Thyroid gland (tissue), 4 donors: ENCODE results near the gene CCNL1. TPM values are rescaled to one million over a fixed set of nuclear protein-coding genes. Genes with fewer than 3 reads are reported as not detected.

Experiments used
- DNase-seq, 2 donors: peaks; one replicate each; pipeline ENCODE4 v3.0.0-alpha.2; 2019
- H3K27ac ChIP-seq, 3 donors: fragments of 200-600 bp; sonication (generic); 1 replicate in 2 of 3; 2 replicates in 1 of 3; pipeline ENCODE4 v1.5.1; 2016 to 2019; ENCODE audit warnings: mild to moderate bottlenecking in 1 of 3, moderate library complexity in 1 of 3
- H3K27me3 ChIP-seq: fragments of 200-600 bp; sonication (generic); one replicate; pipeline ENCODE4 v1.5.1; 2019
- H3K36me3 ChIP-seq, 2 donors: fragments of 200-600 bp; sonication (generic); one replicate each; pipeline ENCODE4 v1.5.1; 2016 to 2019
- H3K4me1 ChIP-seq, 2 donors: fragments of 200-600 bp; sonication (generic); one replicate each; pipeline ENCODE4 v1.5.1; 2017 to 2019
- H3K4me3 ChIP-seq, 3 donors: fragments of 200-600 bp; sonication (generic); replicated peaks in 1 of 3; 1 replicate in 2 of 3; 2 replicates in 1 of 3; pipeline ENCODE4 v1.5.1; 2016; ENCODE audit warnings: mild to moderate bottlenecking in 1 of 3
- H3K9me3 ChIP-seq: fragments of 200-600 bp; sonication (generic); one replicate; pipeline ENCODE4 v1.5.1; 2017
- POLR2A ChIP-seq, 2 donors: fragments of 450-650 bp; IDR thresholded peaks; one replicate each; pipeline ENCODE4 v1.6.1; 2017; ENCODE audit warnings: antibody characterized with exemption in 2 of 2, mild to moderate bottlenecking in 2 of 2, moderate library complexity in 1 of 2
- WGBS, 2 donors: methylation state at CpG; one replicate each; pipeline ENCODE4 v1.1.5; 2017; 5-methylcytosine and 5-hydroxymethylcytosine counted together
- intact Hi-C: fragments of 100-400 bp; cut with DNase I; formaldehyde crosslinking; loops from one replicate; pipeline ENCODE4 v1.15.1; 2023
- total RNA-seq, 4 donors: library from RNA; depleted of rRNA; stranded (reverse); fragments of >200 nt; gene quantifications; one replicate each; pipeline ENCODE4 v1.2.3, GENCODE V29; 2016
- TF ChIP-seq, protein P1 (sequence below), 6 experiments: fragments of 200-600 bp in 3 of 6; fragments of 450-650 bp in 3 of 6; sonication (generic) in 3 of 6; IDR thresholded peaks; one replicate each; pipeline ENCODE4 v1.5.1; 2016 to 2019; ENCODE audit warnings: antibody characterized with exemption in 6 of 6, mild to moderate bottlenecking in 2 of 6, inconsistent platforms in 1 of 6, moderate library complexity in 1 of 6

The CCNL1 gene
- total RNA-seq = 100 to 1,000 TPM; 142 to 375 (median 227) TPM

DNA sequence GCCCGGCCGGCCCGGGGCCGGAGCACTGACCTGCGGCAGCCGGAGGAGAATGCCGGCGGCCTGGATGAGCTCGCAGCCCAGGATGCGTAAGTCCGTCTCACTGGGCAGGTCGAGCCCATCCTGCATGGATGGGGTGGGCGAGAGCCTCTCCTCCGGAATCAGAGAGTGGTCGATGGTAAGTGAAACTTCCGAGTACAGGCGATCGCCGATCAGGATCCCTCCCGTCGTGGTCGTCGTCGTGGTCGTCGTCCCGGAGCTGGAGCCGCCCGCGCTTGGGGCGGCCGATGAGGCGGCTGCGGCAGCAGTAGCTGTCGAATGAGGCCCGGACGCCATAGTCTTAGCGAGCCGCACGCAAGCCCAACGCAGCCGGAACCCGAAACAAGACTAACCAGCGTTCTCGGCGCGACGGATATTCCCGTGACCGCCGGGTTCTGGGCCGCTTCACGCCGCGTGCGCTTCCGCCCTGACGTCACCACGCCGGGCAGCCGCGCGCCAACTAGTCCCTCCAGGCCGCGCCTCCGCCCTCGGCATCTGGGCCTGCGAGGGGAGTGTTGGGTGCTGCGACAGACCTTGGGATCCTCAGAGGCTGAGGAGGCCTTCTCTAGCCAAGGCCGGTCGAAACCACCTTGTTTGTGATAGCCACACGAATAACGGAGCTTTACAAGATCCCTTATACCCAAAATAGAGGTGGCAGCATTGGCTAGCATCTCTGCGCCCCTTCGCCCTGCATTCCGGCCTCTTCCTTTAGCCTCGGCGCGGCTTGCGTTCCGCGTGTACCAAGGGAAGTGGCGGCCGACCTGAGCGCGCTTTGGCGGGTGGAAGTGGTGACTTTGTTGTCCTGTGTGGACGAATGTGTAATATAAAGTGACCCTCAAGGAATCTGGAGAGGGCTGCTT, at the start of gene CCNL1:
Gene CCNL1 (minus strand): TSS at position 386 of the 896 bp plus-strand sequence. CDS start 53 bp downstream, at position 333.
- Histone ChIP-seq H3K9me3 (no peaks in the 10 kb centered on the region), H3K27me3 (no peaks in the 10 kb centered on the region), H3K36me3 (peaks cover 22 to 32% of the 10 kb centered on the region in 2 donors), H3K4me1 (peaks cover 46 to 47% of the 10 kb centered on the region in 2 donors), H3K4me3 (peak within 1 kb of the TSS; percentile 70 to 100 (median 95)), H3K27ac (peak within 1 kb of the TSS; percentile 99 to 100 (median 99))
- DNase-seq = peak; percentile 96
- peak; percentile 99 to 100 for TF ChIP-seq POLR2A (IDR thresholded peaks at IDR 0.05)
- TF ChIP-seq, protein P1, sequence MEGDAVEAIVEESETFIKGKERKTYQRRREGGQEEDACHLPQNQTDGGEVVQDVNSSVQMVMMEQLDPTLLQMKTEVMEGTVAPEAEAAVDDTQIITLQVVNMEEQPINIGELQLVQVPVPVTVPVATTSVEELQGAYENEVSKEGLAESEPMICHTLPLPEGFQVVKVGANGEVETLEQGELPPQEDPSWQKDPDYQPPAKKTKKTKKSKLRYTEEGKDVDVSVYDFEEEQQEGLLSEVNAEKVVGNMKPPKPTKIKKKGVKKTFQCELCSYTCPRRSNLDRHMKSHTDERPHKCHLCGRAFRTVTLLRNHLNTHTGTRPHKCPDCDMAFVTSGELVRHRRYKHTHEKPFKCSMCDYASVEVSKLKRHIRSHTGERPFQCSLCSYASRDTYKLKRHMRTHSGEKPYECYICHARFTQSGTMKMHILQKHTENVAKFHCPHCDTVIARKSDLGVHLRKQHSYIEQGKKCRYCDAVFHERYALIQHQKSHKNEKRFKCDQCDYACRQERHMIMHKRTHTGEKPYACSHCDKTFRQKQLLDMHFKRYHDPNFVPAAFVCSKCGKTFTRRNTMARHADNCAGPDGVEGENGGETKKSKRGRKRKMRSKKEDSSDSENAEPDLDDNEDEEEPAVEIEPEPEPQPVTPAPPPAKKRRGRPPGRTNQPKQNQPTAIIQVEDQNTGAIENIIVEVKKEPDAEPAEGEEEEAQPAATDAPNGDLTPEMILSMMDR (IDR thresholded peaks at IDR 0.05) = no peak
- WGBS, 2 donors = 1 to 4% methylated on average over 4 to 48 of the region's 88 CpGs
- intact Hi-C loops = no loop called here

DNA sequence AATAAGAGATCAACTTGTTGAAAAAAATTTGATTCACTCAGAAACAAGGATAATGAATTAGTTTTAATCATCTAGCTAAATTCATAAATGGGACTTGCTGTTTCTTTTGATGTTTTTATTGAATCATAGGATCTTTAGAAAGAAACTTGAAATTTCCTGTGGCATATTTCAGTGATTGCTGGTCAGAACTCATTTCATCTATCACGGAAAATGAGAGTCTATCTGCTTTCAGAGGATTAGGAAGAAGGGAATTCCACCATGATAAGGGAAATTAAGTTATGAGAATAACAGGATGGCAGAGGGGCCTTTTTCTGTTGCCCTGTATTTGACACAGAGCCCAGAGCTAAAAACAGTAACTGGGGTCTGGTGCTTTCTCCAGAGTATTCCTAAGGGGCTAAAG, 44.9 kb upstream of the CCNL1 start:
- H3K4me1 ChIP-seq = peaks cover 0 to 5% of the 10 kb centered on the region in 2 donors
- TF ChIP-seq, protein P1 (IDR thresholded peaks at IDR 0.05) = no peak
- TF ChIP-seq POLR2A (IDR thresholded peaks at IDR 0.05) = no peak
- no peaks in the 10 kb centered on the region for H3K27me3 ChIP-seq
- intact Hi-C loops = loop anchor here (10.0 kb wide), 1 partner anchor 290 kb away; no protein-coding TSS in a partner anchor
- no peak overlapping the region for H3K4me3 ChIP-seq
- no peak overlapping the region for H3K27ac ChIP-seq
- no peak for DNase-seq
- no peaks in the 10 kb centered on the region for H3K36me3 ChIP-seq
- 88 to 95% methylated on average over 1 of the region's 1 CpG for WGBS, 2 donors
- H3K9me3 ChIP-seq = no peaks in the 10 kb centered on the region

- WGBS, 2 donors = 32 to 37% methylated on average over 1 of the region's 1 CpG
- intact Hi-C loops = loop anchor here (10.0 kb wide), 1 partner anchor 290 kb away; no protein-coding TSS in a partner anchor
These were observed 44.5 kb upstream of the CCNL1 start for GRCh38 chr3:157204431-157204830.

DNA sequence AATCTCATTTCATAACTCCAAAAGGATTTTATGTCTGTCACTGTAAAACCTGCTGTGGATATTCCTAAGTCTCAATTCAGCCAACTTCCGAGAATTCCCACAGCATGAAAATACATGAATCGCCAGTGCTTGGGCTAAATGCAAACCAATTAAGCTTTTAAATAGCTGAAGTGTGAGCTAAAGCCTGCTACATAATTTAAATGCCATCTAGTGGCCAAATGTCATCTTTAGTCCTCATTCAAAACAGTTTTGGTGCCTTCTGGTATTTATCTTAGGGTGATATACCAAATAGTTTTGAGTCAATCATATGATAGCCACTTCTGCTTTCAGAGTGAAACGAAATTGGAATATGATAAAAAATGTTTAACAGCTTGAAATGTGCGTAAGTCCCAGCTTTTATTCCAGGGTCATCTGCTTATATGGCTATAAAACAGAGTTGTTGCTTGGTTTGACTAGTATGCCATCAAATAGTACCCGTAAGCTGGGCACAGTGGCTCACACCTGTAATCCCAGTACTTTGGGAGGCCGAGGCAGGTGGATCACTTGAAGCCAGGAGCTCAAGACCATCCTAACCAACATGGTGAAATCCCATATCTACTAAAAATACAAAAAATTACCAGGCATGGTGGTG, 41.8 kb upstream of the CCNL1 start:
- Histone ChIP-seq H3K9me3 (no peaks in the 10 kb centered on the region), H3K4me1 (peaks cover 0 to 6% of the 10 kb centered on the region in 2 donors), H3K36me3 (no peaks in the 10 kb centered on the region), H3K27ac (no peak overlapping the region), H3K27me3 (no peaks in the 10 kb centered on the region), H3K4me3 (no peak overlapping the region)
- intact Hi-C loops = loop anchor here (10.0 kb wide), 1 partner anchor 293 kb away; no protein-coding TSS in a partner anchor
- 63 to 70% methylated on average over 6 of the region's 6 CpGs for whole genome bisulfite sequencing, 2 donors
- TF ChIP-seq, protein P1 (IDR thresholded peaks at IDR 0.05) = peak in 4 of 6 experiments; percentile 45 to 60 (median 54)
- TF ChIP-seq POLR2A (IDR thresholded peaks at IDR 0.05) = no peak
- DNase-seq = no peak

More at GRCh38 chr3:157204431-157204830, 44.5 kb upstream of the CCNL1 start:
- Histone ChIP-seq H3K4me3 (no peak overlapping the region), H3K9me3 (no peaks in the 10 kb centered on the region), H3K36me3 (no peaks in the 10 kb centered on the region), H3K27ac (no peak overlapping the region), H3K4me1 (peaks cover 0 to 6% of the 10 kb centered on the region in 2 donors), H3K27me3 (no peaks in the 10 kb centered on the region)
- TF ChIP-seq, protein P1 (IDR thresholded peaks at IDR 0.05) = peak in 3 of 6 experiments; percentile 35 to 54 (median 48)
- TF ChIP-seq POLR2A (IDR thresholded peaks at IDR 0.05) = no peak
- DNase-seq = no peak
